GM12801 (cell line): Measurements from ENCODE around the gene SASS6.

Experiments
- CTCF ChIP-seq: IDR thresholded peaks from one replicate; pipeline ENCODE4 v1.5.1; 2011; ENCODE audit warnings: control low read depth; ENCODE audit not compliant: insufficient read length; ENCODE audit errors: extremely low read depth

SASS6 gene

DNA sequence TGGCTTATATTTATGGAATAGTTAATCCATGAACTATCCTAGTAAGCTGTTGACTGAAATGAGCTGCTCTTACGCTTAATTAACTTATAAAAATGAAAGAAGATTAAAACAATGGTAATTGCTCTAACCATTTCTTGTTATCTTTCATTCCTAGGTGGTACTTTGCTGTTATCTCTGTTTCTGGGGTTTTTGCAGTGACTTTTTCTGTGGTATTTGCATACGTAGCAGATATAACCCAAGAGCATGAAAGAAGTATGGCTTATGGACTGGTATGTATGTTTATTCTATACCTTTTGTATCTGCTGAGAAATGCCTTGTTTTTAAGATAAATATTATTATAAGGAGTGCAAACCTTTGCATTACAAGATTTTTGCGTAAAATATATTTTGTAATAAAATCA lies 71.0 kb downstream of the SASS6 start:
- TF ChIP-seq CTCF = no peak

- TF ChIP-seq CTCF = no peak
These were observed 79.0 kb downstream of the SASS6 start for GRCh38 chr1:100053727-100054126.

DNA sequence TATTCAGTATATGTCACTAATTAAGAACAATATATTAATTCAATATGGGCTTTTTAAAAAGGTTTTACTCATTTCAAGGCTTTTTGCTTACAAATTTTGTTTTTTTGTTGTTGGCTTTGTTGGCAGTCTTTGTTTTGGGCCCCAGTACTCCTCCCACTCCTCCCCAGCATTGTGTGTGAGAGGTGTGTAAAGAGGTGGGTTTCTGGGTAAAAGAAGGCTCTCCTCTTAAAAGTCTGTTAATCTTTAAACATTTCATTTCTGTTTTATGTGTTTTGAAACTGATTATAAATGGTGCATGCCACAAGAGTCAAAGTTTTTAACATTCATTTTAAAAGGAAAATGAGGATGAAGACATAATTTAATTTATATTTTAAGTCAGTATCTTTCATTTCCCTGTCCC lies 79.6 kb downstream of the SASS6 start:
- no peak for TF ChIP-seq CTCF

DNA sequence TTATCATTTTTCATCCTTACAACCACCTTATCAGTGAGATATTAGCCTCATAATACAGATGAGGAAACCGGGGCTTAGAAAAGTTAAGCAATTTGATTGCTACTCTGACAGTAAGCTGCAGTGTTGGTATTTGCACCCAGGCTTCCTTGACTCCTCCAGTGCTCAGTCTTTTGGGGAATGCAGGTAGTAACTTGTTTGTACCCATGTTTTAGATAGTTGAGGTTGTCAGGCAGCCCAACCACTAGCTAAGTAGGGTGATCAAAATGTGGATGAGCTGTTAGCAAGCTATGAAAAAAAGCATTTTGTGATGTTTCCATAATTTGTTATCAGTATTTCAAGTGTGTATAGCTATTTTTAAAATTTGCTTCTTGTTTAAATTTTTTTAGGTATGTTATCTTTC lies 80.8 kb downstream of the SASS6 start:
- TF ChIP-seq CTCF = no peak

DNA sequence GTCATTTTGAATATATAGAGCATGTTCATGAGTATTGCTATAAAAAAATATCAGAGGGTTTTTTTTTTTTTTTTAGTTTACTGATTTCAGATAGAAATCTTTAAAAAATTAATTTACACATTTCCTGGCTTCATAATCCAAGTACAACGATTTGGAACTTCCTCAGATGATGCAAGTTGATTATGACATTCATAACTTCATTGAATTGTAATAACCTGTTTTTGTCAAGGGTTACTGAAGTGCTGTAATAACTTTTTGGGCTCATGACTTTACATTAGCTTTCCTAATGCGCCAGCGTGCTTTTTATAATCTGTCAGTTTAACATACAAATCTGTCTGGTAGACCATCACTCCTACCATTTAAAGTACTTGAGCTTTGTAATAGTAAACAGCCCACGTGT lies 81.3 kb downstream of the SASS6 start:
- TF ChIP-seq CTCF = no peak

DNA sequence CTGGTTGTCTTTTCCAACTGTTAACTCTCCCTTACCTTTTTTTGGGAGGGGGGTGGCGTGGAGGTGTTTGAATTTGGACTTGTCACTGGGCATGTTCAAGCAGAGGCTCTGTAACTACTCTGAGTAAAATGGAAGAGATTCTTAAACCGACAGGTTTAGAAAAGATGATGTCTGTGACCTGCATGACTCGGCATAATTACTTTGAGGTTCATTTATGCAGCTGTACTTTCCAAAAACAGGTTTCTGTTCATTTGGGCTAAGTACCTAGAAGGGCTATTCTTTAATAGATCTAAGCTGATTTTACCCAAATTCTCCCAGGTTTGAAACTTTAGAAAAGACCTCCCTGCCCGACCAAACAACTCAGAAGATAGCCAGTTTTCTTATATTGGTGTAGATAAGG lies 82.6 kb downstream of the SASS6 start:
- TF ChIP-seq CTCF = no peak

- no peak for TF ChIP-seq CTCF
These were observed 87.5 kb downstream of the SASS6 start for GRCh38 chr1:100045206-100045605.

DNA sequence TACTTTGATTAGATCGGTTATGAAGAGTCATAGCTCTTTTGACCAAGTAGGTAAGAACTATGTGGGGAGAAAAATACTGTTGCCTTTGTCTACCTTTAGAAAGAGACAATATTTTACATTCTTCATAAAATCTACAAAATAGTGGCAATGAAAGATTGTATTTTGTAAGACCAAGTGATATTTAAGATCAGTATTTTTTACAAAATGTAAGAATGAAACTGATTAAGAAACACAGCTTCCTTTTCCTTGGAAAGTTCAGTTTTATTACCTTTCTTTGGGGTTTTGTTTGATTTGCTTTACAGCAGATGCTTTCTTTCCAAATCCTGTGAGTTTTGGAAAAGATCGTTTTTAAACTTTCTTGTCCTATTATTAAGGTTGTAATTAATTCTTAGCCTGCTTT lies 93.1 kb downstream of the SASS6 start:
- no peak for TF ChIP-seq CTCF
